HCT116 (cell line): ENCODE data around the gene PTPRJ. TPM values are rescaled to one million over a fixed set of nuclear protein-coding genes. Genes with fewer than 3 reads are reported as not detected.

Experiments
- ATAC-seq: fragments of 200-7000 bp; cut with Tn5 transposase; 2 replicates; pipeline ENCODE4 v1.9.1; 2020; ENCODE audit warnings: mild to moderate bottlenecking, moderate library complexity
- BruUV-seq: library from RNA; stranded (reverse); fragments of 400-500 nt; replicated peaks from 2 replicates; lab custom pipeline; 2021; lab: Mats Ljungman, UMichigan
- CTCF ChIA-PET: fragments of 300-600 bp; sonication (Branson Sonifier 250); formaldehyde crosslinking; loops from one replicate; lab custom pipeline; 2021; ENCODE audit warnings: antibody characterized with exemption; lab: Charles Lee
- POLR2A ChIA-PET: fragments of 300-600, 350-600 bp; sonication (Branson Sonifier 250); formaldehyde crosslinking; loops from one replicate; lab custom pipeline; 2021; ENCODE audit warnings: antibody characterized with exemption; lab: Charles Lee
- RAD21 ChIA-PET, 2 experiments: fragments of 300-600 bp; sonication (Branson Sonifier 250); formaldehyde crosslinking; loops; one replicate each; lab custom pipeline; 2023; ENCODE audit warnings: low total read pairs in 2 of 2; ENCODE audit not compliant: uncharacterized antibody in 2 of 2, unreplicated experiment in 2 of 2, low non-redundant PET in 1 of 2; lab: Charles Lee
- DNase-seq: peaks from one replicate; pipeline ENCODE4 v3.0.0-alpha.2; 2010; ENCODE audit warnings: low read depth, low spot score
- H2AFZ ChIP-seq: fragments of 200-600 bp; shearing (Covaris generic), sonication (generic); 2 replicates; pipeline ENCODE4 v1.6.1; 2017; ENCODE audit warnings: low read depth, mixed run types, mixed read lengths, antibody characterized with exemption, low read length; ENCODE audit not compliant: poor library complexity, severe bottlenecking
- H3K27ac ChIP-seq: 2 replicates; pipeline ENCODE4 v1.5.1; 2012; ENCODE audit warnings: low read depth, low read length
- H3K27me3 ChIP-seq: fragments of 200-600 bp; sonication (generic); 2 replicates; pipeline ENCODE4 v1.6.1; 2016; ENCODE audit warnings: mixed run types, low read length, mixed read lengths; ENCODE audit not compliant: insufficient read depth
- H3K36me3 ChIP-seq, 2 experiments: fragments of 200-500 bp in 1 of 2; fragments of 200-600 bp in 1 of 2; sonication (Bioruptor generic) in 1 of 2; sonication (generic) in 1 of 2; 2 replicates each; pipeline versions ENCODE4 v1.5.1 to v1.6.1; 2014 to 2016; ENCODE audit warnings: low read length in 2 of 2, inconsistent platforms in 1 of 2, mixed read lengths in 1 of 2, mixed run types in 1 of 2; ENCODE audit not compliant: insufficient read depth in 2 of 2, control insufficient read depth in 1 of 2
- H3K4me1 ChIP-seq, 2 experiments: fragments of 200-600 bp in 1 of 2; sonication (generic) in 1 of 2; 2 replicates each; pipeline versions ENCODE4 v1.5.1 to v1.6.1; 2012 to 2017; ENCODE audit warnings: low read length in 2 of 2, inconsistent platforms in 1 of 2, mild to moderate bottlenecking in 1 of 2, mixed read lengths in 1 of 2, mixed run types in 1 of 2, moderate library complexity in 1 of 2; ENCODE audit not compliant: insufficient read depth in 2 of 2, control insufficient read depth in 1 of 2
- H3K4me2 ChIP-seq: fragments of 200-600 bp; sonication (generic); 2 replicates; pipeline ENCODE4 v1.6.1; 2017; ENCODE audit warnings: mixed run types, low read length, mixed read lengths
- H3K4me3 ChIP-seq, 2 experiments: fragments of 200-600 bp in 1 of 2; sonication (generic) in 1 of 2; replicated peaks in 1 of 2; 2 replicates each; pipeline ENCODE4 v1.5.1; 2011 to 2016; ENCODE audit warnings: low read length in 2 of 2, control low read depth in 1 of 2, low read depth in 1 of 2, mild to moderate bottlenecking in 1 of 2, mixed read lengths in 1 of 2, mixed run types in 1 of 2
- H3K79me2 ChIP-seq: fragments of 200-600 bp; sonication (generic); 2 replicates; pipeline ENCODE4 v1.6.1; 2017; ENCODE audit warnings: mild to moderate bottlenecking, mixed run types, low read length, moderate library complexity, mixed read lengths; ENCODE audit not compliant: insufficient read depth
- H3K9ac ChIP-seq: fragments of 200-600 bp; sonication (generic); 2 replicates; pipeline ENCODE4 v1.6.1; 2016; ENCODE audit warnings: low read length, mixed read lengths
- H3K9me2 ChIP-seq: fragments of 200-600 bp; sonication (generic), shearing (Covaris generic); 2 replicates; pipeline ENCODE4 v1.6.1; 2017; ENCODE audit warnings: mixed run types, mild to moderate bottlenecking, moderate library complexity; ENCODE audit not compliant: insufficient read depth
- H3K9me3 ChIP-seq, 2 experiments: fragments of 200-500 bp in 1 of 2; fragments of 200-600 bp in 1 of 2; sonication (Bioruptor generic) in 1 of 2; sonication (generic) in 1 of 2; 2 replicates each; pipeline ENCODE4 v1.6.1; 2014 to 2017; ENCODE audit warnings: low read length in 2 of 2, mixed read lengths in 2 of 2, inconsistent platforms in 1 of 2, low read depth in 1 of 2, mild to moderate bottlenecking in 1 of 2, mixed run types in 1 of 2, moderate library complexity in 1 of 2; ENCODE audit not compliant: control insufficient read depth in 1 of 2, insufficient read depth in 1 of 2
- H4K20me1 ChIP-seq: fragments of 200-600 bp; sonication (generic), shearing (Covaris generic); 2 replicates; pipeline ENCODE4 v1.6.1; 2017; ENCODE audit warnings: mixed run types, mild to moderate bottlenecking, moderate library complexity; ENCODE audit not compliant: insufficient read depth
- ATF3 ChIP-seq: IDR thresholded peaks from 2 replicates; pipeline ENCODE4 v1.6.1; 2012
- CBX3 ChIP-seq: IDR thresholded peaks from 2 replicates; pipeline ENCODE4 v1.6.1; 2012; ENCODE audit warnings: low read depth
- CEBPB ChIP-seq: IDR thresholded peaks from 2 replicates; pipeline ENCODE4 v1.6.1; 2012; ENCODE audit warnings: low read depth
- ELF1 ChIP-seq: IDR thresholded peaks from 2 replicates; pipeline ENCODE4 v1.6.1; 2012; ENCODE audit warnings: low read depth, borderline replicate concordance
- EZH2 ChIP-seq: fragments of 200-600 bp; sonication (generic); IDR thresholded peaks from 2 replicates; pipeline ENCODE4 v1.6.1; 2017; ENCODE audit warnings: antibody characterized with exemption, mixed run types
- FOSL1 ChIP-seq: IDR thresholded peaks from 2 replicates; pipeline ENCODE4 v1.6.1; 2012; ENCODE audit warnings: low read depth
- MAX ChIP-seq: IDR thresholded peaks from 2 replicates; pipeline ENCODE4 v1.6.1; 2012
- POLR2A ChIP-seq: IDR thresholded peaks from 2 replicates; pipeline ENCODE4 v1.7.0; 2011; ENCODE audit warnings: borderline replicate concordance; ENCODE audit not compliant: insufficient read depth, insufficient read length; ENCODE audit errors: extremely low read depth
- POLR2AphosphoS5 ChIP-seq: IDR thresholded peaks from 2 replicates; pipeline ENCODE4 v1.6.1; 2011; ENCODE audit warnings: mild to moderate bottlenecking, low read depth, low read length, moderate library complexity
- REST ChIP-seq: IDR thresholded peaks from 2 replicates; pipeline ENCODE4 v1.6.1; 2012; ENCODE audit warnings: low read depth
- SIN3A ChIP-seq: IDR thresholded peaks from 2 replicates; pipeline ENCODE4 v1.6.1; 2012; ENCODE audit warnings: low read depth
- SP1 ChIP-seq: IDR thresholded peaks from 2 replicates; pipeline ENCODE4 v1.6.1; 2012; ENCODE audit warnings: low read depth
- TCF7L2 ChIP-seq: IDR thresholded peaks from 2 replicates; pipeline ENCODE4 v1.7.0; 2011; ENCODE audit warnings: borderline replicate concordance, inconsistent platforms; ENCODE audit not compliant: insufficient read depth, insufficient read length; ENCODE audit errors: extremely low read depth
- YY1 ChIP-seq: IDR thresholded peaks from 2 replicates; pipeline ENCODE4 v1.6.1; 2011; ENCODE audit warnings: low read length, low read depth, moderate library complexity, mild to moderate bottlenecking; ENCODE audit not compliant: insufficient replicate concordance; ENCODE audit errors: extremely low read depth
- ZNF274 ChIP-seq: fragments of 200-500 bp; sonication (Bioruptor generic); IDR thresholded peaks from 2 replicates; pipeline ENCODE4 v1.6.1; 2014; ENCODE audit warnings: mild to moderate bottlenecking, low read depth, low read length, inconsistent platforms
- intact Hi-C: fragments of 100-400 bp; cut with micrococcal nuclease; formaldehyde crosslinking; loops from 2 replicates; pipeline ENCODE4 v1.10.0; 2022
- total RNA-seq: library from RNA; stranded (reverse); gene quantifications from one replicate; pipeline ENCODE4 v1.2.1, GENCODE V29; 2021; ENCODE audit not compliant: unreplicated experiment

The PTPRJ gene
- total RNA-seq, 1 experiment from 2014 or later, result 19.1 TPM

GRCh38 chr11:48000432-48000831, 20.1 kb downstream of the PTPRJ start:
- no TSS peak for BruUV-seq

DNA sequence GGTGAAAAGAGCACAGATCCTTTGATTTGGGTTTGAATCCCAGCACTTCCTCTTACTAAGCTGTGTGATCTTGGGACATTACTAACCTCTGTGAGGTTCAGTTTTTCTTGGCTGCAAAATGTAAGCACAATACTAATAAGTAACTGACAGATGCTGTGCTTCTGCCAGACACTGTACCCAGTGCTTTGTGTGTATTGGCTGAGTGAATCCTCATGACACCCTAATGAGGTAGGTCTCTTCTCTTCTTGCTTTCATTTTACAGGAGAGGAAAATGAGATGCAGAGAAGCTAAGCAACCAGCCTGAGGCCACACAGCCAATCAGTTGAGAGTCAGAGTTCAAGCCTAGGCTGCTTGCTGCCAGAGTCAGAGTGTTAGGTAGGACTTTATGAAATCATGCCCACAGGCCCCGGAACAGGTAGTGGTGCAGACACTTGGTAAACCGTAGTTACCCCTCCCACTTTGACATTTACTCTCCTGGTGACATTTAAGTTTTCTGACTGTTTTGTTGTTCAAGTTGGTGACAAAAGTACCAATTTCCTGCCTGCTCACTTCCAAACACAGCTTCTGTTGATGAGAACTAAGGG, 21.2 kb downstream of the PTPRJ start:
- POLR2A ChIA-PET, result no interaction called here
- ATAC-seq, result no peak; the same call in 1 of the 2 replicates
- H3K9ac ChIP-seq, result no peak overlapping the region; the same call in 1 of the 2 replicates
- no peaks in the 10 kb centered on the region for H3K9me2 ChIP-seq
- H3K79me2 ChIP-seq, result peaks cover 29% of the 10 kb centered on the region
- no peak overlapping the region for H3K27ac ChIP-seq
- RAD21 ChIA-PET, result no interaction called here
- CTCF ChIA-PET, result interaction anchor here (0.6 kb wide), 1 partner anchor 68 kb away, joined by 3 read pairs; no protein-coding TSS in a partner anchor
- TF ChIP-seq EZH2 (no peak), REST (no peak), FOSL1 (no peak), YY1 (no peak), ZNF274 (no peak), MAX (no peak), SIN3A (no peak), SP1 (no peak), POLR2AphosphoS5 (no peak), TCF7L2 (no peak), CEBPB (no peak), ELF1 (no peak), ATF3 (no peak), POLR2A (no peak), CBX3 (no peak)
- TF ChIP-seq, all 23 proteins: peak for 0
- Histone ChIP-seq H3K4me3 (no peak overlapping the region), H4K20me1 (no peaks in the 10 kb centered on the region), H3K4me1 (peaks cover 18 to 39% of the 10 kb centered on the region in 2 experiments; a peak in 3 of 4 replicates), H3K9me3 (no peaks in the 10 kb centered on the region), H3K4me2 (0 out of 2 replicates have a peak overlapping the region, but pooled peaks have one; percentile 1), H3K27me3 (no peaks in the 10 kb centered on the region), H3K36me3 (no peaks in the 10 kb centered on the region), H2AFZ (no peak overlapping the region)
- DNase-seq, result no peak
- BruUV-seq, result no TSS peak
- intact Hi-C loops, result no loop called here

More at GRCh38 chr11:48000432-48000831, 20.1 kb downstream of the PTPRJ start:
- TF ChIP-seq FOSL1 (no peak), POLR2AphosphoS5 (no peak)
- H4K20me1 ChIP-seq, result no peaks in the 10 kb centered on the region
- no peak overlapping the region for H2AFZ ChIP-seq
- ChIA-PET RAD21 (no interaction called here), CTCF (no interaction called here), POLR2A (no interaction called here)
- no peak overlapping the region for H3K4me3 ChIP-seq
- H3K79me2 ChIP-seq, result peaks cover 26% of the 10 kb centered on the region
- H3K36me3 ChIP-seq, result no peaks in the 10 kb centered on the region
- peaks cover 19 to 33% of the 10 kb centered on the region in 2 experiments; a peak in 3 of 4 replicates for H3K4me1 ChIP-seq
- intact Hi-C loops, result no loop called here
- H3K27me3 ChIP-seq, result no peaks in the 10 kb centered on the region
- no peaks in the 10 kb centered on the region for H3K9me3 ChIP-seq
- H3K27ac ChIP-seq, result no peak overlapping the region
- H3K9ac ChIP-seq, result no peak overlapping the region
- no peaks in the 10 kb centered on the region for H3K9me2 ChIP-seq
- ATAC-seq (no peak), DNase-seq (no peak)
- no peak overlapping the region for H3K4me2 ChIP-seq
